A673 (cell line): ENCODE data around the gene XAB2. TPM values are rescaled to one million over a fixed set of nuclear protein-coding genes. Genes with fewer than 3 reads are reported as not detected.
A peak's percentile ranks its signal among the peaks of the same experiment; 100 is the strongest.

Experiments used
- BruUV-seq: library from RNA; stranded (reverse); fragments of 400-500 nt; replicated peaks from 2 replicates; lab custom pipeline; 2021; lab: Mats Ljungman, UMichigan
- CTCF ChIA-PET: fragments of 300-600 bp; sonication (Branson Sonifier 250); formaldehyde crosslinking; loops from one replicate; lab custom pipeline; 2022; ENCODE audit warnings: antibody characterized with exemption; lab: Charles Lee
- POLR2A ChIA-PET: fragments of 300-600 bp; sonication (Branson Sonifier 250); formaldehyde crosslinking; loops from one replicate; lab custom pipeline; 2022; ENCODE audit warnings: antibody characterized with exemption; ENCODE audit not compliant: low non-redundant PET; lab: Charles Lee
- DNase-seq: peaks from one replicate; pipeline ENCODE4 v3.0.0-alpha.2; 2015; ENCODE audit warnings: low spot score
- H3K27ac ChIP-seq: fragments of 200-600 bp; sonication (generic); 2 replicates; pipeline ENCODE4 v1.5.1; 2016; ENCODE audit warnings: mixed run types, low read depth, mild to moderate bottlenecking, mixed read lengths, antibody characterized with exemption, low read length; ENCODE audit not compliant: poor library complexity, severe bottlenecking
- H3K27me3 ChIP-seq: fragments of 200-600 bp; sonication (generic); replicated peaks from 2 replicates; pipeline ENCODE4 v1.6.1; 2017; ENCODE audit warnings: mixed run types, low read depth, mild to moderate bottlenecking, mixed read lengths, antibody characterized with exemption, low read length; ENCODE audit not compliant: insufficient read depth, poor library complexity
- H3K36me3 ChIP-seq: fragments of 200-600 bp; sonication (generic); 2 replicates; pipeline ENCODE4 v1.6.1; 2016; ENCODE audit warnings: mixed run types, mild to moderate bottlenecking, mixed read lengths, antibody characterized with exemption, low read length; ENCODE audit not compliant: insufficient read depth, poor library complexity, severe bottlenecking
- H3K4me1 ChIP-seq: fragments of 200-600 bp; sonication (generic); 2 replicates; pipeline ENCODE4 v1.6.1; 2017; ENCODE audit warnings: mixed run types, mild to moderate bottlenecking, mixed read lengths, antibody characterized with exemption, low read length; ENCODE audit not compliant: insufficient read depth, poor library complexity, severe bottlenecking
- H3K4me3 ChIP-seq: fragments of 200-600 bp; sonication (generic); 2 replicates; pipeline ENCODE4 v1.5.1; 2016; ENCODE audit warnings: low read depth, mixed run types, mild to moderate bottlenecking, mixed read lengths, low read length; ENCODE audit not compliant: poor library complexity, severe bottlenecking
- H3K9me3 ChIP-seq: fragments of 200-600 bp; sonication (generic); 2 replicates; pipeline ENCODE4 v1.6.1; 2016; ENCODE audit warnings: mixed run types, low read depth, mild to moderate bottlenecking, mixed read lengths, antibody characterized with exemption, low read length; ENCODE audit not compliant: poor library complexity, severe bottlenecking
- CTCF ChIP-seq: fragments of 300-800, 200-600 bp; sonication (generic); conservative IDR thresholded peaks from 2 replicates; pipeline ENCODE4 v1.5.1; 2017; ENCODE audit warnings: low read depth, mild to moderate bottlenecking, antibody characterized with exemption, low read length, moderate library complexity, mixed read lengths
- EZH2 ChIP-seq: fragments of 200-600 bp; sonication (generic); IDR thresholded peaks from 2 replicates; pipeline ENCODE4 v1.6.1; 2017; ENCODE audit warnings: borderline replicate concordance, low read depth, mild to moderate bottlenecking, mixed read lengths, antibody characterized with exemption, low read length; ENCODE audit not compliant: poor library complexity, severe bottlenecking
- intact Hi-C: fragments of 100-400 bp; cut with micrococcal nuclease; formaldehyde crosslinking; loops from one replicate; pipeline ENCODE4 v1.10.0; 2022; ENCODE audit not compliant: unreplicated experiment
- total RNA-seq: library from RNA; stranded (reverse); gene quantifications from 2 replicates; pipeline ENCODE4 v1.2.3, GENCODE V29; 2021

Gene XAB2
- total RNA-seq, 1 experiment from 2014 or later, result 46.8 TPM

DNA sequence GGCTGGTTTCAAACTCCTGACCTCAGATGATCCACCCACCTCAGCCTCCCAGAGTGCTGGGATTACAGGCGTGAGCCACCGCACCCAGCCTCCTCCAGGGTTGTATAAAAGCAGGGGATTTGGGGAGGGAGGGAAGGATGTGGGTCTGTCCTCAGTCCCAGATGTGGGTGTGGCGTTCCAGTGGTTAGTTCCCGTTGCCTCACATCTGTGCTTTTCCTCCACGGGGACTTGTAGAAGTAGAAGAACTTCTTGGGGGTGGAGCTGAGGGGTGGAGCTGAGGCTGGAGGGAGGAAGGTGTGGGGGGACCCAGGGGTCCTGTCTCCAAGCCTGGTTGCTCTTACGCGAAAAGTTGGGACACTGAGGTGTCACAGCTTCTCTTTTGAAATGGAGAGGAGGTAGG, 47.0 kb upstream of the XAB2 start:
- Histone ChIP-seq H3K4me3 (peak overlapping the region; percentile 33), H3K9me3 (no peaks in the 10 kb centered on the region), H3K27me3 (no peaks in the 10 kb centered on the region), H3K27ac (peak overlapping the region; percentile 7), H3K36me3 (no peaks in the 10 kb centered on the region), H3K4me1 (peaks cover 18% of the 10 kb centered on the region)
- no TSS peak for BruUV-seq
- TF ChIP-seq CTCF, result no peak
- TF ChIP-seq EZH2, result no peak
- peak; percentile 58 for DNase-seq
- intact Hi-C loops, result no loop called here
- POLR2A ChIA-PET, result no interaction called here
- CTCF ChIA-PET, result interaction anchor here (0.5 to 1.2 kb wide), 2 partner anchors 24 to 322 kb away, joined by 3 read pairs; no protein-coding TSS in a partner anchor

GRCh38 chr19:7674010-7675005, 45.0 kb upstream of the XAB2 start:
- CTCF ChIA-PET, result interaction anchor here (0.7 kb wide), 1 partner anchor 25 kb away, joined by 3 read pairs; no protein-coding TSS in a partner anchor
- BruUV-seq, result no TSS peak
- Histone ChIP-seq H3K27me3 (no peaks in the 10 kb centered on the region), H3K4me3 (no peak overlapping the region), H3K9me3 (no peaks in the 10 kb centered on the region), H3K27ac (no peak overlapping the region), H3K36me3 (no peaks in the 10 kb centered on the region), H3K4me1 (peaks cover 14% of the 10 kb centered on the region)
- peak; percentile 86 for DNase-seq
- intact Hi-C loops, result no loop called here
- POLR2A ChIA-PET, result interaction anchor here (0.5 kb wide), 1 partner anchor 82 kb away, joined by 3 read pairs; no protein-coding TSS in a partner anchor
- no peak for TF ChIP-seq EZH2

DNA sequence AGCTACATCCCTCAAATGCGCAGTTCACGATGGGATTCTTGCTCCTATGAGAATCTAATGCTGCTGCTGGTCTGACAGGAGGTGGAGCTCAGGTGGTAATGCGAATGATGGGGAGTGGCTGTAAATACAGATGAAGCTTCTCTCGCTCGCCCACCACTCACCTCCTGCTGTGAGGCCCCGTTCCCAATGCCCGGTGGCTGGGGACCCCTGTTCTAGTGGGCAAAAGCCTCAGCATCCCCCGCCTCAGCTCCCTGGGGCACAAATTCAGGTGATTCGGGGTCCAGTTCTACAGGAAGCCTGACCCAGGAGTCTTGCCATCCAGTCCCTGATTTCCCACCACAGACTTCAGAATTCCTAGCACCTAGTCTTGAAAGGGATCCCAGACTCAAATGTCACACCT, 43.2 kb upstream of the XAB2 start:
- no peak overlapping the region for H3K4me3 ChIP-seq
- peaks cover 12% of the 10 kb centered on the region for H3K4me1 ChIP-seq
- no peaks in the 10 kb centered on the region for H3K27me3 ChIP-seq
- TF ChIP-seq CTCF (no peak), EZH2 (no peak)
- H3K36me3 ChIP-seq, result no peaks in the 10 kb centered on the region
- intact Hi-C loops, result no loop called here
- DNase-seq, result no peak
- no peaks in the 10 kb centered on the region for H3K9me3 ChIP-seq
- H3K27ac ChIP-seq, result no peak overlapping the region
- BruUV-seq, result no TSS peak
- POLR2A ChIA-PET, result no interaction called here
- CTCF ChIA-PET, result no interaction called here
